Adrenal gland (tissue), 12 donors: ENCODE results near the gene LLGL1. TPM values are rescaled to one million over a fixed set of nuclear protein-coding genes. Genes with fewer than 3 reads are reported as not detected.

ENCODE experiments used
- DNase-seq, 7 donors: peaks; one replicate each; pipeline ENCODE4 v3.0.0-alpha.2; 2019 to 2020
- H3K27ac ChIP-seq, 5 donors: fragments of 200-600 bp; sonication (generic) in 4 of 5; 1 replicate in 3 of 5; 2 replicates in 2 of 5; pipeline versions ENCODE4 v1.5.1 to v1.8.0; 2016 to 2020; ENCODE audit warnings: mild to moderate bottlenecking in 1 of 5
- H3K27me3 ChIP-seq: fragments of 200-600 bp; 2 replicates; pipeline ENCODE4 v1.8.0; 2021
- H3K36me3 ChIP-seq, 2 donors: fragments of 200-600 bp; replicated peaks in 1 of 2; 1 replicate in 1 of 2; 2 replicates in 1 of 2; pipeline versions ENCODE4 v1.5.1 to v1.8.0; 2018 to 2022
- H3K4me1 ChIP-seq, 2 donors: fragments of 200-600 bp; replicated peaks in 1 of 2; 1 replicate in 1 of 2; 2 replicates in 1 of 2; pipeline versions ENCODE4 v1.5.1 to v1.8.0; 2018 to 2021
- H3K4me3 ChIP-seq, 4 donors: fragments of 200-600 bp; sonication (generic) in 3 of 4; one replicate each; pipeline ENCODE4 v1.5.1; 2016 to 2018
- H3K9me3 ChIP-seq, 3 donors: fragments of 200-600 bp; sonication (generic) in 1 of 3; replicated peaks in 1 of 3; 1 replicate in 2 of 3; 2 replicates in 1 of 3; pipeline versions ENCODE4 v1.5.1 to v1.8.0; 2016 to 2021
- POLR2A ChIP-seq, 2 donors: fragments of 450-650 bp; IDR thresholded peaks; one replicate each; pipeline ENCODE4 v1.6.1; 2017; ENCODE audit warnings: antibody characterized with exemption in 2 of 2, mild to moderate bottlenecking in 2 of 2, moderate library complexity in 1 of 2
- WGBS, 4 donors: extraction: QIAGEN DNeasy Blood & Tissue Kit in 2 of 4; methylation state at CpG; one replicate each; pipeline versions ENCODE4 v1.1.5 to v1.1.7; 2013 to 2017; 5-methylcytosine and 5-hydroxymethylcytosine counted together
- intact Hi-C, 2 donors: fragments of 100-400 bp; cut with DNase I; formaldehyde crosslinking; loops; one replicate each; pipeline versions ENCODE4 v1.14.1 to v1.15.0; 2022 to 2023
- polyA plus RNA-seq, 3 donors: library from polyadenylated mRNA; stranded (reverse); fragments of 200-250 nt in 2 of 3; fragments of 350-450 nt in 1 of 3; fragmentation: Illumina TruSeq in 1 of 3; extraction: RNeasy Lipid Tissue Mini Kit (QIAGEN cat#74804) in 1 of 3; gene quantifications; one replicate each; pipeline ENCODE4 v1.2.3, GENCODE V29; 2013 to 2014
- total RNA-seq, 9 donors: library from RNA; depleted of rRNA in 4 of 9; stranded (reverse); fragments of >200 nt in 4 of 9; fragments of 120-200 nt in 1 of 9; fragmentation: NEBNext Ultra II Directional in 1 of 9; extraction: Animal tissue kit (Norgen Biotek cat#: 25700) in 1 of 9; gene quantifications; one replicate each; pipeline versions ENCODE4 v1.1.0 to v1.2.4, GENCODE V29; 2013 to 2023
- TF ChIP-seq, protein P1 (sequence below), 6 experiments: fragments of 450-650 bp in 4 of 6; fragments of 200-600 bp in 2 of 6; sonication (generic) in 1 of 6; IDR thresholded peaks; 1 replicate in 5 of 6; 2 replicates in 1 of 6; pipeline versions ENCODE4 v1.5.1 to v1.8.0; 2016 to 2021; ENCODE audit warnings: antibody characterized with exemption in 6 of 6, mild to moderate bottlenecking in 2 of 6, moderate library complexity in 1 of 6
- donor health status: healthy with polysubstance abuse.
- donor health status: Bipolar disorder and iron deficiency.
- donor health status: DM: yes; HTN: yes; CAD: no.
- donor health status: DM: no; HTN: no; CAD: no.
- donor health status: DM: no; HTN: no; CAD: no.
- donor health status: DM: yes; HTN: yes; CAD: no.

LLGL1 gene
- total and polyA plus RNA-seq, 12 donors, result 4.1 to 65.1 (median 36.5) TPM

GRCh38 chr17:18237461-18237860, 12.0 kb downstream of the LLGL1 start:
- H3K36me3 ChIP-seq, result peaks cover 0 to 38% of the 10 kb centered on the region in 2 donors
- 89 to 94% (median 94%) methylated on average over 10 to 20 of the region's 20 CpGs; no CpG with 5 or more reads in 1 of the 4 donors for WGBS, 4 donors
- DNase-seq, result no peak

GRCh38 chr17:18238299-18238698, 12.9 kb downstream of the LLGL1 start:
- TF ChIP-seq, protein P1, sequence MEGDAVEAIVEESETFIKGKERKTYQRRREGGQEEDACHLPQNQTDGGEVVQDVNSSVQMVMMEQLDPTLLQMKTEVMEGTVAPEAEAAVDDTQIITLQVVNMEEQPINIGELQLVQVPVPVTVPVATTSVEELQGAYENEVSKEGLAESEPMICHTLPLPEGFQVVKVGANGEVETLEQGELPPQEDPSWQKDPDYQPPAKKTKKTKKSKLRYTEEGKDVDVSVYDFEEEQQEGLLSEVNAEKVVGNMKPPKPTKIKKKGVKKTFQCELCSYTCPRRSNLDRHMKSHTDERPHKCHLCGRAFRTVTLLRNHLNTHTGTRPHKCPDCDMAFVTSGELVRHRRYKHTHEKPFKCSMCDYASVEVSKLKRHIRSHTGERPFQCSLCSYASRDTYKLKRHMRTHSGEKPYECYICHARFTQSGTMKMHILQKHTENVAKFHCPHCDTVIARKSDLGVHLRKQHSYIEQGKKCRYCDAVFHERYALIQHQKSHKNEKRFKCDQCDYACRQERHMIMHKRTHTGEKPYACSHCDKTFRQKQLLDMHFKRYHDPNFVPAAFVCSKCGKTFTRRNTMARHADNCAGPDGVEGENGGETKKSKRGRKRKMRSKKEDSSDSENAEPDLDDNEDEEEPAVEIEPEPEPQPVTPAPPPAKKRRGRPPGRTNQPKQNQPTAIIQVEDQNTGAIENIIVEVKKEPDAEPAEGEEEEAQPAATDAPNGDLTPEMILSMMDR (IDR thresholded peaks at IDR 0.05), result no peak
- no peak for TF ChIP-seq POLR2A (IDR thresholded peaks at IDR 0.05)
- Histone ChIP-seq H3K4me3 (no peak overlapping the region), H3K4me1 (peaks cover 16 to 17% of the 10 kb centered on the region in 2 donors), H3K27me3 (no peaks in the 10 kb centered on the region), H3K36me3 (peaks cover 0 to 38% of the 10 kb centered on the region in 2 donors), H3K27ac (no peak overlapping the region), H3K9me3 (no peaks in the 10 kb centered on the region)
- no peak for DNase-seq
- intact Hi-C loops, result no loop called here
- 78 to 96% (median 94%) methylated on average over 7 to 18 of the region's 18 CpGs for WGBS, 4 donors

More at GRCh38 chr17:18237461-18237860, 12.0 kb downstream of the LLGL1 start:
- TF ChIP-seq, protein P1 (IDR thresholded peaks at IDR 0.05), result no peak
- no peak for TF ChIP-seq POLR2A (IDR thresholded peaks at IDR 0.05)
- Histone ChIP-seq H3K27me3 (no peaks in the 10 kb centered on the region), H3K4me1 (peaks cover 16 to 17% of the 10 kb centered on the region in 2 donors), H3K27ac (no peak overlapping the region), H3K4me3 (no peak overlapping the region), H3K9me3 (no peaks in the 10 kb centered on the region)
- intact Hi-C loops, result no loop called here

DNA sequence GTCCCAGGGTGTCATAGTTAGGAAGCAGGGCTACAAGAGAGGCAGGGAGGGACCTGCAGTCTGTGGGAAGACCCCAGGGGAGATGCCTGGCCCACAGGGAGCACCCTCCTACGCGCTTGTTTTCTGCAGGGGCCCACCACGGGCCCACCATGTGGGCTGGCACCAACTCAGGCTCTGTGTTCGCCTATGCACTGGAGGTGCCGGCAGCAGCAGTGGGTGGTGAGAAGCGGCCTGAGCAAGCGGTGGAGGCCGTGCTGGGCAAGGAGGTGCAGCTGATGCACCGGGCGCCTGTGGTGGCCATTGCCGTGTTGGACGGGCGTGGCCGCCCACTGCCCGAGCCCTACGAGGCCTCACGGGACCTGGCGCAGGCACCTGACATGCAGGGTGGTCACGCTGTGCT, 15.0 kb downstream of the LLGL1 start:
- no peaks in the 10 kb centered on the region for H3K9me3 ChIP-seq
- H3K4me3 ChIP-seq, result no peak overlapping the region
- TF ChIP-seq, protein P1 (IDR thresholded peaks at IDR 0.05), result no peak
- TF ChIP-seq POLR2A (IDR thresholded peaks at IDR 0.05), result no peak
- no peaks in the 10 kb centered on the region for H3K27me3 ChIP-seq
- no peak for DNase-seq
- peaks cover 0 to 31% of the 10 kb centered on the region in 2 donors for H3K36me3 ChIP-seq
- intact Hi-C loops, result no loop called here
- 92 to 100% (median 96%) methylated on average over 3 to 19 of the region's 19 CpGs for WGBS, 4 donors
- no peak overlapping the region for H3K27ac ChIP-seq
- peaks cover 11% of the 10 kb centered on the region in 2 donors for H3K4me1 ChIP-seq

DNA sequence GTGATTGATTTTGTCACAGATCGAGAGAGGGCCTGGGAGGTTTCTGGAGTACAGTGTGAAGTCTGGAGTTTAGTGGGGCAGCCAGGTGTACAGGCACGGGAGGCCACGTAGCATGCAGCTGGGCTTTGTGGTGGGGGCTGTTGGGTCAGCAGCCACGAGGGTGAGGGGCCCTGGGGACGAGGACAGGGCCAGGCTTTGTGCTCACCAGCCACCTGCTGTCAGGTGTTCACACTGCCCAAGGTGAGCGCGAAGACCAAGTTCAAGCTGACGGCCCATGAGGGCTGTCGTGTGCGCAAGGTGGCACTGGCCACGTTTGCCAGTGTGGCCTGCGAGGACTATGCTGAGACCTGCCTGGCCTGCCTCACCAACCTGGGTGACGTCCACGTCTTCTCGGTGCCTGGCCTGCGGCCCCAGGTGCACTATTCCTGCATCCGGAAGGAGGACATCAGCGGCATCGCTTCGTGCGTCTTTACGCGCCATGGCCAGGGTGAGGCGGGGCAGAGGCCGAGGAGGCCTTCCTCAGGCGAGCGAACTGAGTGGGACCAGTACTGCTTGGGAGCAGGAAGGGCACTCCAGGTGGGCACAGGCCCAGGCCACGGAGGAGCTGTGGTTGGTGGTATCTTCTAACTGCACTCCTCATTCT, 15.9 kb downstream of the LLGL1 start:
- no peaks in the 10 kb centered on the region for H3K27me3 ChIP-seq
- DNase-seq, result no peak
- intact Hi-C loops, result no loop called here
- H3K9me3 ChIP-seq, result no peaks in the 10 kb centered on the region
- no peak overlapping the region for H3K4me3 ChIP-seq
- H3K36me3 ChIP-seq, result peaks cover 0 to 38% of the 10 kb centered on the region in 2 donors
- TF ChIP-seq POLR2A (IDR thresholded peaks at IDR 0.05), result no peak
- no peak overlapping the region for H3K27ac ChIP-seq
- peaks cover 2% of the 10 kb centered on the region in 2 donors for H3K4me1 ChIP-seq
- 89 to 91% (median 90%) methylated on average over 20 to 28 of the region's 28 CpGs for WGBS, 4 donors
